Stimulated activated CD4-positive, alpha-beta T cell treated with anti-CD3 and anti-CD28 coated beads, Interleukin-2, amount 100 ng/mL, for 24 hours (primary cell): ENCODE results near the gene TULP1.
"Not testable (repeated sequence)": the region's sequence is repeated elsewhere in the genome, so short reads cannot be mapped to it uniquely, and the experiment has no call there.

ENCODE experiments used
- DNase-seq, 2 donors: peaks; one replicate each; pipeline ENCODE4 v3.0.0-alpha.2; 2020

The TULP1 gene

DNA sequence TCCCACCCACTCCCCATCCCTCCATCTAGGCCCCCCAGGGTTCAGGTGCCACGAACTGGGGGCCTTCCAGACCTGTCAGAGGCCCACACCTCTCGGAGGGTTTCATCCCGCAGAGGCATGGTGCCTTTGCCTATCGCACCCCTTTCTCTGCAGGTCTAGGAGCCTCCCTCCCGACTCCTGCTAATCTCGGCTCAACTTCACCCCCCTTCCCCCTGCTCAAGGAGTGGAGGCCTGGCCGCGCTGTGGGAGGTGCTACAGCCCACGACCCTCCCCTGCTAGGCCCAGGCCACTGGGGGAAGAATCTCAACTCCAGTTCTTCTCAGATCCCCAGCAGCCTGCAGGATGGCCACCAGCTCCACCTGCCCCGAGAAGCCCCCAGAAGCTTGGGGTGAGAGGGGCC lies at the start of gene TULP1:
TULP1 (minus strand) TSS at position 157 of the 400 bp plus-strand sequence; CDS start at position 119, 38 bp downstream.
- no peak for DNase-seq

GRCh38 chr6:35562060-35562459 lies 49.4 kb upstream of the TULP1 start:
- no peak for DNase-seq

DNA sequence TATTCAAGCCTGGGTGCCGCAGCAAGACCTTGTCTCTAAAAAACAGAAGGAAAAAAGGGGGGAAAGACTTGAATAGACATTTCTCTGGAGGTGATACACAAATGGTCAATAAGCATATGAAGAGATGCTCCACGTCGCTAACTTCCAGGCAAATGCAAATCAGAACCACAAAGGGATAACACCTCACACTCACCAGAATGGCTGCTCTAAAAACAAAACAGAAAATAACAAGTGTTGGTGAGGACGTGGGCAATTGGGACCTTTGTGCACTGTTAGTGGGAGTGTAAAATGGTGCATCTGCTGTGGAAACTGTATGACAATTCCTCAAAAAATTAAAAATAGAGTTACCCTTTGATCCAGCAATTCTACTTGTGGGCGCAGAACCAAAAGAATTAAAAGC lies 48.4 kb upstream of the TULP1 start:
- no peak for DNase-seq

DNA sequence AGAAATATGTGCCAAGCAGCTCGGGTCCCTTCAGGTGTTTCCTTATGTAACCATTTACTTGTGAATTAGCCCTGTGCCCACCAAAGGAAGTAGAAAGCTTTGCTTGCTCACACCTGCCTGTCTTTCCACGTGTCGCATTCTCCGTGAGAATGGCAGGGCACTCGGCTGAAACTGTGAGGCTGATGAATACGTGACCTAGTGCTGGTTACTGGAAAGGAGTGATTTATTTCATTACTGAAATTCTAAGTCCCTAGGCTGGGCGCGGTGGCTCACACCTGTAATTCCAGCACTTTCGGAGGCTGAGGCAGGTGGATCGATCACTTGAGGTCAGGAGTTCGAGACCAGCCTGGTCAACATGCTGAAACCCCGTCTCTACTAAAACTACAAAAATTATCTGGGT lies 45.9 kb upstream of the TULP1 start:
- DNase-seq: no peak

DNA sequence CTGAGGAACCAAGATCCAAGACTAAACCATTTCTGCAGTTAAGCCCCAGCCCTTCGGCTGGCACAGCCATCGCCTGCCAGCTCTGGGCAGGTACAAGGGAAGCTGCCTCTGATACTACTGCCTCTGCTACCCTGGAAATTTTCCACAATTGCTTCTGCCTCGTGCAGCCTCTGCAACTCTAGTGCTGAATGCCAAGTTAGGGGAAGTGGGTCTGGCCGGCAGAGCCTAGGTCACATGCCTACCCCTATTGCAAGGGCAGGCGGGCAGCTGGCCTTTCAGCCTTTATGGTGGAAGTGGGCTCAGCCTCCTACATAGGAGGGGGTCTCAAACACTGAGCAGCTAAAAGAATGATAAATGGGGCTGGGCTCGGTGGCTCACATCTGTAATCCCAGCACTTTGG lies 44.5 kb upstream of the TULP1 start:
- DNase-seq: no peak

DNA sequence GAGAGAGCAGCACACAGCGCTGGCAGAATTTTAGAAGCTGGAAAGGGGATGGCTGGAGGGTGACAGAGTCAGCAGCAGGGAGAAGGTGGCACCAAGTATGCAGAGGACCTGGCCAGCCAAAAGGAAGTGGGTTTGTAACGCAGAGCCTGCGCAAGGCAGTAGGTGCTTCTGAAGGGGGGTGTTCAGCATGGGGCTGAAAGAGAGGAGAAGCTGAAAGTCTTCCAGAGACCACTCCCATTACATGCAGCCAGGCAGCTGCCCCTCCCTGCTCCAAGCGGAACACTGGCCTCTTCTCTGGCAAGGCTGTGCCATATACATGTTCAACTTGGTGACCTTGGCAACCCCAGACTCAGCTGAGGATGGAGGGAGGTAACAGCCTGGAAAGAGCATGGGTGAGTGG lies 42.1 kb upstream of the TULP1 start:
- DNase-seq: no peak

- no peak for DNase-seq
Measured at GRCh38 chr6:35553315-35553714, 40.6 kb upstream of the TULP1 start.

GRCh38 chr6:35552285-35552917 lies 39.7 kb upstream of the TULP1 start:
- DNase-seq: peak; percentile 71 to 77

- no peak for DNase-seq
Measured at GRCh38 chr6:35550437-35550836, 37.7 kb upstream of the TULP1 start.

DNA sequence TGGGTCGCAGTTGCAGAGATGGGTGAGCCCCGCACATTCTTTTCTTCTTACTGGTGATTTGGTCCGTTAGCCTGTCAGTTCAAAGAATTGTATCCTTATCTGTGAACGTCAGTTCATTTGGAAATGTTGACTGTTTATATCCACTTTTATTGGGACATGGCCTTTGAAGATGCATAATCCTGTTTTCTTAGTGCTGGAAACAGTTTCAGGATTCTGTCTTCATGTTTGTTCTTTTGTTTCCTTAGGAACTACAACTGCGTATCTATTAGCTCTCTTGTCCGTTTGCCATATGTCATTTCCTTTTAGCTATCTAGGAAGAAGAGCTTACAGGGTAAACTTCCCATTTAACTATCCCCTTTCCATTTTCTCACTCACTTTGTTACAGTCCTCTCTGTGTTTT lies 35.0 kb upstream of the TULP1 start:
- no peak for DNase-seq

- no peak for DNase-seq
Measured at GRCh38 chr6:35544769-35545361, 32.2 kb upstream of the TULP1 start.

- no peak for DNase-seq
Measured at GRCh38 chr6:35543459-35544193, 30.9 kb upstream of the TULP1 start.

DNA sequence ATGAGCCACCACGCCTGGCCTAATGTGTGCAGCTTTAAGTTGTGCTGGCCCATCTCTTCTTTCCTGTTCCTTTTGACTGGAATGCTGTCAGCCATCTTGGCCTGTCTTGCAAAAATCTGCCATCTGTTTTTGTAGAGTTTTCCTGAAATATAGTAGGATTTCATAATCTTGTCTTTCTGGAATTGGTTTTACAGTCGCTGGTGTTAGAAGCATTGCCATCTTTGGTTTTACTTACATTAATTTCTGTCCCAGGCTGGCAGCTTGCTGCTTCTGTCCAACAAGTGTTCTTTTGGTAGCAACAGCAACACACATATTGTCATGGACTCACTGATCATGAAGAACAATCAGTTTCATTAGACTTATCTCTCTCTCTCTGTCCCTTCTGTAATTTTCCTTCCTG lies 29.1 kb upstream of the TULP1 start:
- DNase-seq: no peak

- DNase-seq: no peak
Measured at GRCh38 chr6:35539223-35539622, 26.5 kb upstream of the TULP1 start.

GRCh38 chr6:35535847-35536246 lies 23.2 kb upstream of the TULP1 start:
- not testable (repeated sequence) for DNase-seq

DNA sequence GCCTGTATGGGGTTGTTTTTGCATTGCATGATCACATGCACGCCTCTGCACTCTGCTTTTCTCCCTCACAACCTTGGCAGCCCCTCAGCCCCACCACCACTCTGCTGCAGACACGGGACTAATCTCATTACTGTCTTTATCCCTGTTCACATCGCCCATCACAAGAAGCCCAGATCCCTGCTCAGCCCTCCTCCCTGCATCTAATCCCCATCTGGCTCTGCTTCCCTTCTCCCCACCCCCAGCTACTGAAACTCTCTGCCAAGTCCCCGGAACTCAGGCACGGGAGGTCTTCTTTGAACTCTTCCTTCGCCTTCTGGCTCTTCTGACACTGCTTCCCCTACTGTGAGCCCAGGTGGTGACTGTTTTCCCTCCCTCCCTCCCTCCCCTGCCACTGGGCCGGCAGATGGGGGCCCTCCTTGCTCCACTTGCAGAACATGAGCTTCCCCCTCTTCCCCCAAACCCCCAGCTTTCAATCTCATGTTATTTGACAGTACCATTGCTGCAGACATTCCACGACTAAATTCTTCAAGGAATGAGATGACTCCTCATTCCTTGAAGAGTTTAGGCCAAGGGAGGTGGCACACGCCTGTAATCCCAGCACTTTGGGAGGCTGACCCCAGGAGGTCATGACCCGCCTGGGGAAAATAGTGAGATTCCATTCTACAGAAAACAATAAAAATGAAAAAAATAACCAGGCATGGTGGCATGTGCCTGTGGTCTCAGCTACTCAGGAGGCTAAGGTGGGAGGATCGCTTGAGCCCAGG lies 21.9 kb upstream of the TULP1 start:
- DNase-seq: no peak

GRCh38 chr6:35533981-35534380 lies 21.3 kb upstream of the TULP1 start:
- no peak for DNase-seq

DNA sequence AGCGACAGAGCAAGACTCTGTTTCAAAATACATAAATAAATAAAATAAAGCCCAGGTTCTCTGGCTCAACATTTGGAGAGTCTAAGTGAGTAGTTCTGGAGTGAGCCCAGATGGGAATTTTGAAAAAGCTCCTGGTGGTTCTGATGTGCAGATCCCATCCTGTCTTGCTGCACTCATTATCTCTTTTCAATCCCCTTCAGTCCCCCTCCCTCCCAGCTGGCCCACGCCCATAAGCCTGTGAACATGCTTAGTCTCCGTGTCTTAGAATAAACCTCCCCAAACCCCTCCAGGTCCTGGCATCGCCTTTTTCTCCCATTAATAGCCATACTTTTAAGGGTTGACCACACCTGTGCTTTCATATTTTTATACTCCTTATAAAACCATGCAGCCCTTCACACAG lies 19.4 kb upstream of the TULP1 start:
- DNase-seq: no peak

DNA sequence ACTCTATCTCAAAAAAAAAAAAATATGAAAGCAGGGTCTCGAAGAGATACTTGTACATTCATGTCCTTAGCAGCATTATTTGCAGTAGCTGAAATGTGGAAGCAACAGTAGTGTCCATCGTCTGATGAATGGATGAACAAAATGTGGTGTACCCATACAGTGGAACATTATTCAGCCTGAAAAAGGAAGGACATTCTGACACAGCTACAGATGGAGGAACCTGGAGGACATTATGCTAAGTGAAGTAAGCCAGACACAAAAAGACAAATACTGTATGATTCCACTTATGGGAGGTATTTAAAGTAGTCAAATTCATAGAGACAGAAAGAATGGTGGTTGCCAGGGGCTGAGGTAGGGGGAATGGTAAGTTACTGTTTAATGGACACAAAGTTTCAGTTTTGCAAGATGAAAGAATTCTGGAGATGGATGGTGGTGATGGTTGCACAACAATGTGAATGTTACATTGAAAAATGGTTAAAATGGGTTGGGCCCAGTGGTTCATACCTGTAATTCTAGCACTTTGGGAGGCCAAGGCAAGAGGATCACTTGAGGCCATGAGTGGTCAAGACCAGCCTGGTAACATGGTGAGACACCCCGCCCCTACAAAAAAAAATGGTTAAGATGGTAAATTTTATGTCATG lies 11.8 kb upstream of the TULP1 start:
- no peak for DNase-seq

DNA sequence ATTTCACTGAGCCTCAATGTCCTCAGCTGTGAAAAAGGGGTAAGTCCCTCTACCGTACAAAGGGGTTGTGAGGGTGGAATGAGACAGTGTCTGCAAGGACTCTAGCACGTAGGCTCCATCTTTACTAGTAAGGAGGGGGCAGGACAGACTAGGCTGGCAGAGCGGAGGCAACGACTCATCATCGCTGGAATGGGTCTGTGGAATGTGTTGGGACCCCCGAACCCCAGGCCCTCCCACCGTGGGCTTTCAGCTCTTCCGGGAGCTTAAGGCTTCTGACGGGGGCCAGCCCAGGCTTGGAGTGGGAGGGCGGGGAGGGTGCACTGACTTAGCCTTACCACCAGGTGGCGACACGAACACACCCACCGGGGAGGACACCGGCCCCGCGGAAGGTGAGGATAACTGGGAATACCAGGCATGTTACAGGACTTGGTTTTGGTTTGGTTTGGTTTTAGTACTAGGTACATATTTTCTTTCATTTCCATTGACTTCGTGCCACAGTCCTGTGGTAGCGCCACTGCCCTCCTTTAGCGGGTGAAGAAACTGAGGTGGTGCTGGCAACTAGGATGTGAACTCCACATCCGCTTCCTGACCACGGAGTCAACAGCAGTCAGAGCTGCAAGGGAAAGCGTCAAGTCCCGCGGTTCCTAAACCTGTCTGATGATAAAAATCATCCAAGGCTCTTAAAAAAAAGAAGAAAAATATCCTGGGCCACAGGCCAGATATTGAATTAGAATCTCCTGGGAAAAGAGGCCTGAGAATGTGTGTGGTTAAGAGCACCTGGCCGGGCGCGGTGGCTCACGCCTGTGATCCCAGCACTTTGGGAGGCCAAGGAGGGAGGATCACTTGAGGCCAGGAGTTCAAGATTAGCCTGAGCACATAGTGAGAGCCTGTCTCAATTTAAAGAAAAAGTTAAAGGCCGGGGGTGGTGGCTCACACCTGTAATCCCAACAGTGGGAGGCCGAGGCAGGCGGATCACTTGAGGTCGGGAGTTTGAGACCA lies 10.3 kb upstream of the TULP1 start:
- DNase-seq: peak; percentile 81 to 87

DNA sequence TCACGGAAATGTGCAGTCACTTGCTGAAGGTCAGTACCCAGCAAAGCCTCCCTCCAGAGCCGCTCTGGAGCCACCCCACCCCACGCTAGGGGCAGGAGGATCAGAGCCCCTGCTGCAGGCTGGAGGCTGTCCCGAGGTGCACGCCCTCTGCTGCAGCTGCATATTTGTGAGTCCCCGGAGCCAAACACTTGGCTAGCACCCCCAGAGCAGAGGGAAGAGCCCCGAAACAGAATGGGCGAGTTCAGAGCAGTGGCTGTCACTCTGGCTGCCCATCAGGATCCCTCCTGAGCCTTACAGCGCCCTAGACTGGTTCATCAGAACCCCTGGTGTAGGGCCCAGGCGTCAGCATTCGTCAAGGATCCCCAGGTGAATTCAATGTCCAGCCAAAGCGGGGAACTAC lies 9.5 kb upstream of the TULP1 start:
- DNase-seq: no peak

GRCh38 chr6:35521235-35521634 lies 8.5 kb upstream of the TULP1 start:
- DNase-seq: no peak
